NCI-H2029 (cell line): ENCODE results near the gene EFR3B.
"Not testable (repeated sequence)": the region's sequence is repeated elsewhere in the genome, so short reads cannot be mapped to it uniquely, and the experiment has no call there.

Experiments
- DNase-seq: peaks from one replicate; lab custom pipeline; 2025; lab: John Stamatoyannopoulos, UW

Gene EFR3B

DNA sequence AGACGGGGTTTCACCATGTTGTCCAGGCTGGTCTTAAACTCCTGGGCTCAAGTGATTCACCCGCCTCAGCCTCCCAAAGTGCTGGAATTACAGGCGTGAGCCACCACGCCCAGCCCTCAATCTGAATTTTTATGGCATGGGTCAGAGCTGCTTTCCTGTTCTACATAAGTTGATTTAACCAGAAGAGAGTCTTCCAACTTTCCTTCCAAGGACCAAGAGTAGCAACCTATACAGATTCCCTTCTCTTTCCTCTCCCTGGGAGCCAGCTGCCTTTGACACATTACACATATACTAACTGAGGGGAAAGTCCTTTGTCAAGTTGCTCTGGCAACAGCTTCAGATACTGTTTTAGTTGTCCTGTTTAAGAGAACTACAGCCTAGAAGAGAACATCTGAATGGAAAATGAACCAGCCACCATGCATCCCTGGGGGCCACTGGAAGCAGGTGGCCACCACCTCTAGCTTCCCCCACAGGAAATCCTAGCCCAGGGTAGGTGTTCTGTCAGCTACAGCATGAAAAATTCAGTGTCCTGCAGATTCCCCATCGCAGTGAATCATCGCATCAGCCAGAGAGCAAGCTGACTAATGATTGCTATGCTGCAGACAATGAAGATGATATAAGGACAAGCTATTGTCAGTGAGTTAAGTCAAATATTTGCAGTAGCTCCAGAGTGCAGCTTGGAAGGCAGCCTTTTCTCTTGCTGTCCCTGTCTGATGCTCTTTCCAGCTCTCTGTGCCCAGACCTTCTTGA lies 63.6 kb downstream of the EFR3B start:
- DNase-seq, result no peak

DNA sequence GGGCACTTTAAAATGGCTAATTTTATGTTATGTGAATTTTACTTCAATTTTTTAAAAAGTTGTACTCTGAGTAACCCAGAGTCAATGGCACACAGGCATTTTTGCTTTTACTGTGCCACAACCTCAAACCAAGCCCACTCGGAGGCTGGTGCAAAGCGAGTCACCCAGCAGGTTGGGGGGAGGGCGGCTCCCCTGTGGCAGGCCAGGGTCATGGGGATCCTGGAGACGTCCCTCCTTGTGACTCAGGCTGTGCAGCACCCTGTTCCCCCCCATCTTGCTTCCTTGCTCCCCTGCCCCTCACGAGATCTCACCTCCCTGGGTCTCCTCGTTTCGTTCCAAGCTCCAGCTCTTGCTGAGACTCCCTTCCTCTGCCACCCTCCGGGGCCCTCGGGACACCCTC lies 67.9 kb downstream of the EFR3B start:
- DNase-seq, result no peak

DNA sequence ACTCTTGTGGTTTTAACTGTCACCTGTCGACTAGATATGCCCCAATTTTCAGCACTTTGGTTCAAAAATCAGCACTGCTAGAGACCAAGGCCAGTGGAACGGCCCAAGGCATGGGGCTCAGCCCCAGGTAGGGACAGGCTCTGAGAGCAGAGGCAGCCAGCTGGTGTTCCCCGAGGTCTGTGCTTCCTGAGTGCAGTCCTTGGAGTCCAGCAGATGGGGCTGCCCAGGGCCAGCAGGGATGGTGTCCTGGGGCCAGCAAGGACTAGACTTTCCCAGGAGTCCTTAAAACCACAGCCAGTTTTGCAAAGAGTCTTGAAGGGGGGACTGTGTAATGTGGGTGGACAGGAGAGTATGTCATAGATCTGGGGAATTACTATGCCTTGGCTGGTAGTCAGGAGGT lies 70.2 kb downstream of the EFR3B start:
- no peak for DNase-seq

DNA sequence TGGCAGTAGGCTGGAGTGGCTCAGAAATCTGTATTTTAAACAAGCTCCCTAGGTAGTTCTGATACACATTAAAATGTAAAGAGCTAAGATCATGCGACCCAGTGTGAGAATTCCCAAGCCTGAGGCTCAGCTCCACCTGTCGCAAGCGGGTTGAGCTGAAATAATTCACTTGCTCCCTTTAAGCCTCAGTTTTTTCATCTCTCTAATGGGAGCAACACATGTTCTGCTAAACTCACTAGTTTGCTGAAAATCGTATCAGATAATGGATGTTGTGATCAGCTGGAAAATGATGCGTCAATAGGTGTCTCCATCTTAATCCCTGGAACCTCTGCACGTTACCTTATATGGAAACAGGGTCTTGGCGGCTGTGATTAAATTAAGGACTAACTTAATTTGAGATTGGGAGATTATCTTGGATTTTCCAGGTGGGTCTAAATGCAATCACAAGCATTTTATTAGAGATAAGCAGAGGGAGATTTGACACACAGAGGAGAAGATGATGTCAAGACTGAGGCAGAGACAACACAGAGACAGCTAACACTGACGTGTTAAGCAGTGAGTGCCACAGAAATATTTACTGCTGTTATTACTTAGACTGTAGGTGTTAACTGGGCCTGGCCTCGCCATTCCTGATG lies 73.5 kb downstream of the EFR3B start:
- no peak for DNase-seq

DNA sequence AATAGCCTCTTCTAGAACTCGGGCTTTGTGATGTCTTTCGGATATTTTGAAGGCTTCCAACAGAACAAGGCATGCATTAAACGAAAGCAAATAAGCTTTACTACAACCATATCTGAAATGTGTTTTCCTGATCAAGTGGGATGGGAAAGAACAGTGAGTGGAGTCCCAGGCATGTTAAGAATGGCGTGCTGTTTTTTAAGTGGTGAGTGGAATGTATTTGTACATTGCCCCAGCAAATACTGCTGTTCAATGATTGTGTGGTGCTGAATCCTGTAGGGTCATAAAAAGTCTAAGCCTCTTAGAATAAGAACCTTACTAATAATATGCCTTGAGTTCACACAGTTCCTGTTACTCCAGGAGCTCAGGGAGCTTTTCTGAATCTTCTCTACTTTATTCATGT lies 74.0 kb downstream of the EFR3B start:
- DNase-seq, result no peak

DNA sequence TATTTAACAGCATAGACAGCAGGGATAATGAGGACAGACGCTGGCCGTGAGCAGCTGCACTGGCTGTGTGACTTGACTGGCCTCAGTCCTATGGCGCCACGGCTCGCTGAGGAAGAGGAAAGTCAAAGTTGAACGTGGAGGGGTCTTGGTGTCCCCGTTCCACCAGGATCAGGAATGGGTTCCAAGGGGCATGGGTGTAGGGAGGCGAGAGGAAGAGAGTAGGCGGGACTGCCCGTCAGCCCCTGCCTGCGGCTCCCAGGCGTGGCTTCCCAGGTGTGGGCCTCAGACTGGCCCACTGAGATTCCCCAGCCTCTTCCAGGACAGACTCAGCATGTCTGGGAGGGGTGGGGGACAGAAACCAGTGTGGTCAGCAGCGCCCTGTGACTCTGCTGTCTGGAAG lies 75.1 kb downstream of the EFR3B start:
- no peak for DNase-seq

DNA sequence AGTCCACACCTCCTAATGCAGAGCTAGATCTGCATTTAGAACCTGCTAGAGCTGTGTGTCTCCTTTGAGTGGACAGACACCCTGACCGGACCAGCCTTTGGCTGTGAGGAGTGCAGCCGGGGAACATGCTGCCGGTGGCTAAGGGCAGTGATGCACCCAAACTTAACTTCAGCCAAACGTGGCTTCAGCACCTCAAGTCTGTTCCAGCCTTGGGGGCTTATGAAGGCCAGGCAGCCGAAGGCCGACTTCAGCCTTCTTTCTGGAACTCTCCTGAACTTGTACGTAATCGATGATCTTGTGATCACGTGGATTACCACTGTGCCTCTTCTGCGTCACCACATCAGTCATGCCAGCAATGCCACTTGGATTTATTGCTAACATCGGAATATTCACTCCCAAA lies 77.4 kb downstream of the EFR3B start:
- no peak for DNase-seq

DNA sequence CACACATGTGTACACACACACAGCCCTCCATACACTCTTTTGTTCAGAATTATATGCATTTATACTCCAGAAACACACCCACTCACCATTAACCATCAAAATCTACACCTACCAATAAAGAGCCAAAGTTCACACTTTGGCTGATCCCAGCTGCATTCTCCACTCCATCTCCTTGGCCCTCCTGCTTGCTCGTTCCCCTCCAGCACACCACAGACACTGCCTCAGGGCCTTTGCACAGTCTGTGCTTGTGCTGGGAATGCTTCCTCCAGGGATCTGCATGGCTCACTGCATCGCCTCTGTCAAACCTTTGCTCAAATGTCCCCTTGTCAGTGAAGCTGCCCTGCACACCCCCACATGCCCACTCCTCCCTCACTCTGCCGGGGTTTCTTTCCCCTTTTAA lies 80.5 kb downstream of the EFR3B start:
- no peak for DNase-seq

DNA sequence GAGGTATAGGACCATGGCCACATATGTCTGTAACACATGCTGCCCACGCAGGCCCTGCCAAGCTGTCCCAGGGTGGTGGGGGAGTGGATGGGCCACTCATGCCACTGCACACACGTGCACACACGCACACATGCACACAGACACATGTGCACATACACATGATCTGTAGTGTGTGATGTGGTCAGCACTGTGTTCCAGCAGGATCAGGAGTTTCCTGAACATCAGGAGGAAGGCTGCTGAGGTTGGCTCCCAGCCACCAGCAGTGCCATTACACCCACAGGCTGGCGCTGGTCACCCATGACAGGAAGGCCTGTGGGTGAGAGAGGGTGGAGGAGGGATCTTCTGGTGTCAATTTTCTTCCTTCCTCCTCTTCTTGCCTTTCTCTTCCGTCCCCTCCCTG lies 81.8 kb downstream of the EFR3B start:
- no peak for DNase-seq

DNA sequence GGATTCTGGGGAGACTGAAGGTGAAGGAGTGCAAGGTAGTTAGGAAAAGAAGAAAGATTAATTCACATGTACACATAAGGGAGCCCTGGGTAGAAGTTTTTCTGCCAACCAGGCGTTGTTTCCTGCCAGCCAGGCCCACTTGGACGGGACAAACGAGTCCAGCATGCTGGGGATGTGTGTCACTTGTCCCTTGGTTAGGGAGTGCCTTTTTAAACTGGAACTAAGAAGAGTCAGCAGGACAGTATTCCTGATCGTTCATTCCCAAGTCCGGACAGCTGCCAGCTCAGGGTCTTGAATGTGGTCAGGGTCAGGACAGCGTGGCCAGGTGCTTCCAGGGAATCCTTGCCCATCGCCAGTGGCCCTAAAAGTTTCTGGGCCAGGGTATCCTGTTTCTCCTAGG lies 83.3 kb downstream of the EFR3B start:
- DNase-seq, result no peak

DNA sequence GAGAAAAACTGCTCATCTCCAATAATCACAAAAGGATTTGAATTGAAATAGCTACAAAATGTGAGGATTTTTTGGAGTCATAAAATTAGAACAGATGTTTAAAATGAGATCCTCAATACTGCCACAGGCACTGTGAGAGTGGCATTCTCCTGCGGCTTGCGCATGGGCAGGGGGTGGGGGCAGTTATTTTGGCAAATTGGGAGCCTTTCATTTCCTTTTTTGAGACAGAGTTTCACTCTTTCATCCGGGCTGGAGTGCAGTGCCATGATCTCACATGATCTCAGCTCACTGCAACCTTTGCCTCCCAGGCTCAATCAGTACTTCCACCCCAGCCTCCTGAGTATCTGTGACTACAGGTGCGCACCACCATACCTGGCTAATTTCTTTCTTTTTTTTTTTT lies 84.1 kb downstream of the EFR3B start:
- no peak for DNase-seq

DNA sequence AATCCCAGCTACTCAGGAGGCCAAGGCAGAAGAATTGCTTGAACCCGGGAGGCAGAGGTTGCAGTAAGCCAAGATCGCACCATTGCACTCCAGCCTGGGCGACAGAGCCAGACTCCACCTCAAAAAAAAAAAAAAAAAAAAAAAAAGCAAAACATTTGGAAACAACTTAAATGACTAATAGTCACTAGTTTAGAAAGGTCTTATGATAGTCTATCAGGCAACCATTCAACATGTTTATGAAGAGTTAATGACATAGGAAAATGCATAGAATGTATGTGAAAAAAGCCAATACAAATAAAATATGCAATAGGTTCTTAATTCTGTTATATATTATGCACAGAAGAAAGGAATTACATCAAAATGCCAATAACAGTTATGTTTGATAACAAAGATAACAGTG lies 85.2 kb downstream of the EFR3B start:
- not testable (repeated sequence) for DNase-seq

DNA sequence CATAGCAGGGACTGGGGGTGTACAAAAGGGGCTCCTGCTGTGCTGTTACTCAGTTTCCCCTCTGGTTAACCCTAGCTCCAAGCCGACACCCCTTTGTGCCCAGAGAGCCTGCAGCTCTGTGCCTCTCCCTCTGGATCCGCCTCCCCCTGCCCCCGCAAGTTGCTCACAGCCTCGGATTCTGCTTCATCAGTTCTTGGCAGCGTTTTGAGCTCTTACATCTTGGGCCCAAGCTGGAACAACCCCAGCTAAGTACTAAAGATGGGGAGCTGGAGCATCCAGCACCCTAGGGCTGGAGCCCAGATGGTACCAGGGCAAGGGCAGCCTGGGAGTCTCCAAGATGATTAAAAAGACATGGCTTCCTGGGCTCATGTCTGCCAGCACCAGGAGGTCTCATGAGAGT lies 85.8 kb downstream of the EFR3B start:
- DNase-seq, result no peak

DNA sequence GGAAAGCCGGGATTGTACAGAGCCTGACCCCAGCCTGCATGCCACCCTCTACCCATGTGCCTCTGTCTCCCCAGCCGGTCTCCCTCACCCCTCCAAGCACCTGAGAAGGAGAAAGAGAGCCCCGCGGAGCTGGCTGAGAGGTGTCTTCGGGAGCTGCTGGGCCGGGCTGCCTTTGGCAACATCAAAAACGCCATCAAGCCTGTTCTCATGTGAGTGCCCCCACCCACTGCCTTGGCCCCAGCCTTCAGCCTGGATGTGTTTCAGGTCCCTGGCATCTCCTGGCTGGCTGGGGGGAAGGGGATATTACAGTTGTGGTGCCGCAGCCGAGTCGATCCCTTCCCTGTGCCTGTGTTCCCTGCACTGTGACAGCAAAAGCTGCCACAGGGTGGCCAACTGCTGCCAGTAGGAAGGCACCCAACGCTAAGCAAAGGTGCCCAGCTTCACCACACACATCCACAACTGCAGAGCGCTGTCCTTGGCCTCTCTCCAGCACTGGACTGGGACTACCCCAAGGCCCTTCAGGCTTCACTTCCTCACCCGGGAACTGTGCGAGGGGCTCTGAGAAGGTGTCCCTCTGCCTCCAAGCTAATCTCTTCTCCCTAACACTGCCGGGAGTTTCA lies 88.1 kb downstream of the EFR3B start:
- no peak for DNase-seq

DNA sequence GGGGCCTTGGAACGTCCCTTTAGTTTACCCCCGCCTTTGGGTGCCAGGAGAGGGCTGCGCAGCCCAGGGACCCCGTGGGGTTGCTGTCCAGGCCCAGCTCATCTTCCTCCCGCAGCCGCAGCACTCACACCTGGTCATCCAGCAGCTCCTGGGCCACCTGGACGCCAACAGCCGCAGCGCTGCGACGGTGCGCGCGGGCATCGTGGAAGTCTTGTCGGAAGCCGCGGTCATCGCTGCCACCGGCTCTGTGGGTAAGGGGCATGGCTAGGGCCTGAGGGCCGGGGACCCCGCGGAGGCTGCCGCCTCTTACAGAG lies 89.3 kb downstream of the EFR3B start:
- DNase-seq, result no peak

DNA sequence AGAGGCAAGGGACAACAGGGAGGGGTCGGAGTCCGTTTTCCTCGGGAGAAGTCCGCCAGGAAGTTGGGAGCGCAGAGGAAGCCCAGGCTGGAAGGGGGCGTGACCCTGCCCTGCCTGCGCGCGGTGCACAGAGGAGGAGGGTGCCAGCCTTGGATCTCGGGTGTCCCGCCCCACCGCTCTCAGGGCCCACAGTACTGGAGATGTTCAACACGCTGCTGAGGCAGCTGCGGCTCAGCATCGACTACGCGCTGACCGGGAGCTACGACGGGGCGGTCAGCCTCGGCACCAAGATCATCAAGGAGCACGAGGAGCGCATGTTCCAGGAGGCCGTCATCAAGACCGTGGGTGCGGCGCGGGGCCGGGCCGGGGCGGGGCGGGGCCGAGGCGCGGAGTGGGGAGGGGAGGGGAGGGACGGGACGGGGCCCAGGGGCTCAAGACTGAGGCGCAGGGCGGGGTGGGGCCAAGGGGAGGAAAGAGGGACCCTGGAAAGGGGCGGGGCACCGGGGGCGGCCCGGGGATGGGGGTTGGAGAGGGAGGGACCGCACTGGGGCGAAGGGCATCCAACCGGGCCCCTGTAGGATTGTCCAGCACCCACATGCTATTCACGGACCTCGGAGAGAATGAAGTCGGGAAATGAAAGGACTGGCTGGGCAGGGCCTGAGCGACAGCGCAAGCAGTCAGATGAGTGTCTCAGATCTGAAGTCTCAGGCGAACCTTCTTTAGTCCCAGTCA lies 89.9 kb downstream of the EFR3B start:
- DNase-seq, result no peak

DNA sequence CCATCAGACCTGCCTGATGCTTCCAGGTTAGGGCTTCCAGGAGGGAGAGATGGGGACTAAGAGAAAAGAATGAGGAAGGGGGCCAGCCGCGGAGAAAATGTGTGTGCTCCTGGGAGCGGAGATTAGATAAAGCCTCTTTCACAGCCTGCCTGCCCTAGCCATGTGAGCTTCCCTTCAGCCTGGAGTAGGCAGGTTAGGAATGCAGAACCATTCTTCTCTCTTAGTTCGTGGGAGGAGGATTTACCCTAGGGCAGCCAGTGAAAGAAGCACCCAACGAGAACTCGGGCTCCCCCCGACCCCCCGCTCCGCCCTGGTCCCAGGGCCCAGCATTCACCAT lies 90.4 kb downstream of the EFR3B start:
- no peak for DNase-seq

DNA sequence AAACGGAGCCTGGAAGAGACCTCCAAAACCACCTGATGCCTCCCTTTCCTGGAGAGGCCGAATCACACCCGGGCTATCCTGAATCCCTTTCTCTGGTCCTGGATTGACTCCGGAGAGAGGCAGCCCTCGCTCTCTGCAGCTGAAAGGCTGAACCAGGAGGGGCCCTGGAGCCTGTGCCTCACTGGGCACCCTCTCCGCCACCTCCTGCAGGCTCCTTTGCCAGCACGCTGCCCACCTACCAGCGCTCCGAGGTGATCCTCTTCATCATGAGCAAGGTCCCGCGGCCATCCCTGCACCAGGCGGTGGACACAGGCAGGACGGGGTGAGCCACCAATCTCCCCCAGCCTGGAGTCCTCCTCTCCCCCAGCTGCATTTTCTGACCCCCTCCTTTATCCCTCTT lies 90.8 kb downstream of the EFR3B start:
- DNase-seq, result no peak

DNA sequence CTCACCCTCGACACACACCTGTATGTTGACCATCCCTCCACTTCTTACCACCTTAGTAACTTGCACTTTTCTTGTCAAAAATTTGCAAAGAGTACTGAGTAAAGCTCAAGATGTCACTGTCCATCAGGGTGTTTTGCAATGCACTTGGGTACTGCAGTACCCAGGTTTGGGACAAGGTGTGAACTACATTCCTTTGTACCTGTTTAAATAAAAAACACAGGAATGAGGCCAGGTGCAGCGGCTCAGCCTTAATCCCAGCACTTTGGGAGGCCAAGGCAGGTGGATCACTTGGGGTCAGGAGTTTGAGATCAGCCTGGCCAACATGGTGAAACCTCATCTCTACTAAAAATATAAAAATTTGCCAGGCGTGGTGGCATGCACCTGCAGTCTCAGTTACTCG lies 98.7 kb downstream of the EFR3B start:
- not testable (repeated sequence) for DNase-seq

DNA sequence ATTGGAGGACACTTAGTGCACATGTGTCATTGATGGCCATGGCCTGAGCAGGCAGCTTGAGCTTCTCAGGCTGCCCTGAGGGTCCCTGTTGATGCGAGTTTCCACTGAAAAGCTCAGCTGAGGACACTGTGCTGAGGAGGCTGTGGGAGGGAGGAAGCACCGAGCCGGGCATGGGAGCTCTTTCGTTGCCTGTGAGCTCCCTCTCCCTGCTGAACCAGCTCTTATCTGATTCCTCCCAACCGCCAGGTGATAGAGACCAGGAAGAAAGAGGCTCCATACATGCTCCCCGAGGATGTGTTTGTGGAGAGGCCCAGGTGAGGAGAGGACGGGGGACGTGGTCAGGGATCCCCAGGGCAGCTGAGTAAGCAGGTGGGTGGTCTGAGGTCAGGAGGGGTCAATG lies 99.2 kb downstream of the EFR3B start:
- DNase-seq, result no peak

DNA sequence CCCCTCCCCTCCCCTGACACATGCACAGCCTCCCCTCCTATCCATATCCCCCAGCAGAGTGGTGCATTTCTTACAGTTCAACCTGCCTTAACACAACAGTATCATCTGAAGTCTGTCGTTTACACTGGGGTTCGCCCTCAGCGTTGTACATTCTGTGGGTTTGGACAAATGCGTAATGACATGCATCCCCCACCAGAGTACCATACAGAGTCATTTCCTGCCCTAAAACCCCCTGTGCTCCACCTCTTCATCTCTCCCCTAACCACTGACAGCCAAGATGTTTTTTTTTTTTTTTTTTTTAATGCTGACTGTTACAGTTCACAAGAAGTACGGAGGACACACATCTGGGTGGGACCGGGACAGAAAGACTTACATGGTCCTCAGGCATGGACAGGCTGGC lies 103.9 kb downstream of the EFR3B start:
- DNase-seq, result no peak

DNA sequence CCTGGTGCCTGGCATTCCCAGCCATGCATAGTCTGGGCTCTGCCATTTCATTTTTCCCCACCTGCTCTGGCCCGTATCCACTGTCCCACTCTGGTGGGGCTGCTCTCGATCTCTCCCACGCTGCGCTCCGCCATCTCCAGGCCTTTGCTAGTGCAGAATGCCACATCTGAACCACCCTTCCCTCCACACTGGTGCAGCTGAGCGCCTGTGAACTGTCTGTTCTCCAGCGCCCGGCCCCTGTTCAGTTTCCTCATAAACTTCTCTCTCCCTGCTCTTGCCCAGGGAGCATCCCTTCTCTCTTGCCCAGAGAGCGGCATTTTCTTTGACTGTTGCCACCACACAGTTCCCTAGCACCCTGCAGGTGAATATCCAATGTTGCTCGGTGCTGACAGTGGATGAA lies 105.0 kb downstream of the EFR3B start:
- DNase-seq, result no peak

DNA sequence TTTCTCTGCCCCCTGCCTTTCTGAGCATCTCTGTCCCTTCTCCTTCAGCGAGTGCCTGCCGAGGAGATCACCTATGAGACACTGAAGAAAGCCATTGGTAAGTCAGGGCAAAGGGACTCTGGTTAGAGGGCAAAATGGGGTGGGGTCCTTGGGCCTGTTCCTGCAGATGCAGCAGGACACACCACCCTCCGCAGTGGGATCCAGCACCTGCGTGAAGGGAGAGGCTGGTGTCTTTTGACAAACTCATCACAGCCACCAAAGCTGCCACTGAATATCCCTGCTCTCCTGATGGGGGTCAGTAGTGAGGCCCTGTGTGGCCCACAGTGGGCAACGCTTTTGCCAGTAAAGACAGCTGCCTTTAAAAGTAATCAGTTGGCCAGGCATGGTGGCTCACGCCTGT lies 107.8 kb downstream of the EFR3B start:
- no peak for DNase-seq
